Astrocyte (in vitro differentiated cells and primary cell): ENCODE measurements around the gene FGF8.

Source experiments
- CTCF ChIP-seq: IDR thresholded peaks from 2 replicates; pipeline ENCODE4 v1.5.1; 2011; ENCODE audit warnings: low read depth, mild to moderate bottlenecking, inconsistent platforms, low read length, moderate library complexity; ENCODE audit not compliant: insufficient read depth
- EZH2 ChIP-seq: IDR thresholded peaks from 2 replicates; pipeline ENCODE4 v1.6.1; 2012; ENCODE audit warnings: mild to moderate bottlenecking, low read length, inconsistent platforms; ENCODE audit not compliant: insufficient read depth

GRCh38 chr10:101817337-101818118, 41.6 kb upstream of the FGF8 start:
- TF ChIP-seq CTCF (no peak), EZH2 (no peak)
